H1 (cell line): Measurements from ENCODE around the gene DTNB.

Experiments
- CEBPB ChIP-seq: IDR thresholded peaks from 2 replicates; pipeline ENCODE4 v1.6.1; 2012; ENCODE audit warnings: low read depth, low read length
- JUN ChIP-seq: IDR thresholded peaks from 2 replicates; pipeline ENCODE4 v1.6.1; 2011; ENCODE audit warnings: low read depth, mild to moderate bottlenecking, improper control_type of control experiment, low read length
- POLR2AphosphoS5 ChIP-seq: IDR thresholded peaks from 2 replicates; pipeline ENCODE4 v1.6.1; 2011; ENCODE audit warnings: low read depth, low read length
- RFX5 ChIP-seq: IDR thresholded peaks from 2 replicates; pipeline ENCODE4 v1.6.1; 2011; ENCODE audit warnings: low read depth, low read length, improper control_type of control experiment, borderline replicate concordance
- SP1 ChIP-seq: IDR thresholded peaks from 2 replicates; pipeline ENCODE4 v1.6.1; 2011; ENCODE audit warnings: low read depth, low read length
- TAF1 ChIP-seq: IDR thresholded peaks from 2 replicates; pipeline ENCODE4 v1.6.1; 2011; ENCODE audit warnings: mild to moderate bottlenecking, low read depth, low read length
- TBP ChIP-seq: IDR thresholded peaks from 2 replicates; pipeline ENCODE4 v1.6.1; 2011; ENCODE audit warnings: low read depth, low read length, improper control_type of control experiment
- ZNF274 ChIP-seq: IDR thresholded peaks from 2 replicates; pipeline ENCODE4 v1.7.0; 2012; ENCODE audit warnings: low read length, borderline replicate concordance; ENCODE audit errors: extremely low read depth
- TF ChIP-seq, protein P1 (sequence below), 3 experiments: IDR thresholded peaks; 1 replicate in 2 of 3; 2 replicates in 1 of 3; pipeline versions ENCODE4 v1.5.1 to v1.6.1; 2011; ENCODE audit warnings: low read length in 3 of 3, mild to moderate bottlenecking in 3 of 3, inconsistent platforms in 2 of 3, low read depth in 1 of 3, moderate library complexity in 1 of 3; ENCODE audit not compliant: insufficient read depth in 1 of 3; ENCODE audit errors: control extremely low read depth in 1 of 3
- TF ChIP-seq, protein P2 (sequence below): IDR thresholded peaks from 2 replicates; pipeline ENCODE4 v1.6.1; 2011; ENCODE audit warnings: low read length, improper control_type of control experiment

DNA sequence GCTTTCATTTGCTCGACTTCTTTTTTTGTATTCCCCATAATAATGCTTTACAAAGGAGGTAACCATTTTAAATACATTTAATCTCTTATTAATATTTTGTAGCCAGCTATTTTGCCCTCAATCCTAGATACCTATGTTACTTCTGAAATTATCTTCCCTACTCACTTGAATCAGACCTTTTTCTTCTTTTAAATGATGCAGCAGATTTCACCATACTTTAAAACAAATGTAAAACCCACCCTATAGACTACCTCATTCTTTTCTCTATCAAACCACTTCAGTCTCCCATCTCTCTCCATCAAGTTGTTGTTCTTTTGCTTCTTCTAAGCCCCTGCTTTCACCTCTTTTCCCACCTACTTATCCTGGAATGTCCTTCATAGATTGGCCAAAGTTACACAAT lies 180.2 kb downstream of the DTNB start:
- TF ChIP-seq SP1 (no peak), RFX5 (no peak), JUN (no peak), CEBPB (no peak), TBP (no peak), TAF1 (no peak), POLR2AphosphoS5 (no peak), ZNF274 (no peak)
- TF ChIP-seq, protein P1, sequence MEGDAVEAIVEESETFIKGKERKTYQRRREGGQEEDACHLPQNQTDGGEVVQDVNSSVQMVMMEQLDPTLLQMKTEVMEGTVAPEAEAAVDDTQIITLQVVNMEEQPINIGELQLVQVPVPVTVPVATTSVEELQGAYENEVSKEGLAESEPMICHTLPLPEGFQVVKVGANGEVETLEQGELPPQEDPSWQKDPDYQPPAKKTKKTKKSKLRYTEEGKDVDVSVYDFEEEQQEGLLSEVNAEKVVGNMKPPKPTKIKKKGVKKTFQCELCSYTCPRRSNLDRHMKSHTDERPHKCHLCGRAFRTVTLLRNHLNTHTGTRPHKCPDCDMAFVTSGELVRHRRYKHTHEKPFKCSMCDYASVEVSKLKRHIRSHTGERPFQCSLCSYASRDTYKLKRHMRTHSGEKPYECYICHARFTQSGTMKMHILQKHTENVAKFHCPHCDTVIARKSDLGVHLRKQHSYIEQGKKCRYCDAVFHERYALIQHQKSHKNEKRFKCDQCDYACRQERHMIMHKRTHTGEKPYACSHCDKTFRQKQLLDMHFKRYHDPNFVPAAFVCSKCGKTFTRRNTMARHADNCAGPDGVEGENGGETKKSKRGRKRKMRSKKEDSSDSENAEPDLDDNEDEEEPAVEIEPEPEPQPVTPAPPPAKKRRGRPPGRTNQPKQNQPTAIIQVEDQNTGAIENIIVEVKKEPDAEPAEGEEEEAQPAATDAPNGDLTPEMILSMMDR (IDR thresholded peaks at IDR 0.05; ENCODE audit: control extremely low read depth in 1 of 3, insufficient read depth in 1 of 3, low read depth in 1 of 3, low read length in 3 of 3) = no peak
- TF ChIP-seq, protein P2, sequence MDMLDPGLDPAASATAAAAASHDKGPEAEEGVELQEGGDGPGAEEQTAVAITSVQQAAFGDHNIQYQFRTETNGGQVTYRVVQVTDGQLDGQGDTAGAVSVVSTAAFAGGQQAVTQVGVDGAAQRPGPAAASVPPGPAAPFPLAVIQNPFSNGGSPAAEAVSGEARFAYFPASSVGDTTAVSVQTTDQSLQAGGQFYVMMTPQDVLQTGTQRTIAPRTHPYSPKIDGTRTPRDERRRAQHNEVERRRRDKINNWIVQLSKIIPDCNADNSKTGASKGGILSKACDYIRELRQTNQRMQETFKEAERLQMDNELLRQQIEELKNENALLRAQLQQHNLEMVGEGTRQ = no peak
